GM13977 (cell line): ENCODE measurements around the gene ADCY10.

Source experiments
- DNase-seq: peaks from one replicate; pipeline ENCODE4 v3.0.0; 2012; ENCODE audit warnings: low spot score
- in situ Hi-C: fragments of 300-500 bp; cut with MboI; formaldehyde crosslinking; loops from one replicate; pipeline ENCODE4 v1.12.0; 2022; ENCODE audit warnings: low sequenced_read_pairs, low pct_unique_long_range_greater_than_20kb, mixed read lengths, inconsistent platforms; ENCODE audit not compliant: unreplicated experiment
- TF ChIP-seq, protein P1 (sequence below): IDR thresholded peaks from 2 replicates; pipeline ENCODE4 v1.5.1; 2012; ENCODE audit warnings: mild to moderate bottlenecking, control low read depth; ENCODE audit not compliant: insufficient read depth; ENCODE audit errors: extremely low read depth, missing control alignments

Gene ADCY10

DNA sequence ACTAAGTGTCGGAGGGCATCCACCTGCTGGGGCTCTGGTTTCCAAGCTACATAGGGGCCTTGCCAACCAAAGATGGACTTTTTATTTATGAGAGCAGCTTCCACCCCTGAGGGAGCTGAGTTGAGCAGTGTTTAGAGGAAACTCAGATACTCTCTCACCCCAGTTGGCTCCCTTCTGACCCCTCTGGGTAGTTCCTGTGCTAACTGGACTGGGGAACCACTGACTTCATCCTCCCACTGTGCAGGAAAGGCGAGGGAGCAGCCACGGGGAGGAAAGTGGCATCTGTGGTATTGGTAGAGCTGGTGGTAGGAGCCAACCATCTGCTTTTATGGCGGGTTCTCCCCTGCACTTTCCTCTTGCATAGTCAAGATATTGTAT is 121.8 kb downstream of the ADCY10 start:
- DNase-seq = no peak
- TF ChIP-seq, protein P1, sequence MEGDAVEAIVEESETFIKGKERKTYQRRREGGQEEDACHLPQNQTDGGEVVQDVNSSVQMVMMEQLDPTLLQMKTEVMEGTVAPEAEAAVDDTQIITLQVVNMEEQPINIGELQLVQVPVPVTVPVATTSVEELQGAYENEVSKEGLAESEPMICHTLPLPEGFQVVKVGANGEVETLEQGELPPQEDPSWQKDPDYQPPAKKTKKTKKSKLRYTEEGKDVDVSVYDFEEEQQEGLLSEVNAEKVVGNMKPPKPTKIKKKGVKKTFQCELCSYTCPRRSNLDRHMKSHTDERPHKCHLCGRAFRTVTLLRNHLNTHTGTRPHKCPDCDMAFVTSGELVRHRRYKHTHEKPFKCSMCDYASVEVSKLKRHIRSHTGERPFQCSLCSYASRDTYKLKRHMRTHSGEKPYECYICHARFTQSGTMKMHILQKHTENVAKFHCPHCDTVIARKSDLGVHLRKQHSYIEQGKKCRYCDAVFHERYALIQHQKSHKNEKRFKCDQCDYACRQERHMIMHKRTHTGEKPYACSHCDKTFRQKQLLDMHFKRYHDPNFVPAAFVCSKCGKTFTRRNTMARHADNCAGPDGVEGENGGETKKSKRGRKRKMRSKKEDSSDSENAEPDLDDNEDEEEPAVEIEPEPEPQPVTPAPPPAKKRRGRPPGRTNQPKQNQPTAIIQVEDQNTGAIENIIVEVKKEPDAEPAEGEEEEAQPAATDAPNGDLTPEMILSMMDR = no peak
- in situ Hi-C loops = no loop called here

DNA sequence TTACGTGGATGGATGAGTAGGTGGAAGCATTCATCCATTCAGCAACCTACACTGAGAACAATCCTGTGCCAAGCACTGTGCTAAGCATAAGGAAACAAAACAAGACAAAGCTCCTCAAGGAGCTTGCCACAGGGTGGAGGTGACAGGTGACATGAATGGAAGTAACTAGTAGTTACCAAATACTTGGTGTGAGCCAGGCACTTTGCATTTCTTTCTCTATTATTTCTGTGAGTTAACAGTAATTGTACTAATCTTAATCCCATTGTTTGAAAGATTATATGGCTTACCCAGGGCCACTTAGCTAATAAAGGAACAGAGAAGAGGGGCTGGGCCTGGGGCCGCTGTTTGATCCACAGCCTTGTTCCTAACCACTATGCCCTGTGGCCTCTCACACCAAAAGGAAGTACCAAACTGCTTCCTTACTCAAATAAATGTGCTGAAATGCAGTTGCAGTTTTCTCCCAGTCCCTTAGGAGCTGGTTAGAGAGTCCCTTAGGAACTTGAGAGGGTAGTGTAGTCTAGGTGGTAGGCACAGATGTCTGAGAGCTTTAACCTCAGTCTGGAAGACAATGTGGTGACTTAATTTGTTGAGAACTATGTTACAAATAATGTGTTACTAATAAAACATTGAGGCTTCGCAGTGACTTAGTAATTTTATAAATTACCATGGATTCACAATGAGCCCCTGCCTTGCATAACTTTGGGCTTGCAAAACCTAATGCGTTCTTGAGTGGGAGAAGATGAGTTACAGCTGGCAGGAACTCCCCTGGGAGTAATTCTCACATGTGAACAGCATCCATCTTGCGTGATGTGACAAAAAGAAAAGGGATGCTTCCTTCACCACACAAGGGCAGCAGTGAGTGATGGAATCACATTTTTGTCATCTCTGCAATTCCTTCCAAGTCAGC is 122.4 kb downstream of the ADCY10 start:
- TF ChIP-seq, protein P1 = no peak
- DNase-seq = no peak
- in situ Hi-C loops = no loop called here

DNA sequence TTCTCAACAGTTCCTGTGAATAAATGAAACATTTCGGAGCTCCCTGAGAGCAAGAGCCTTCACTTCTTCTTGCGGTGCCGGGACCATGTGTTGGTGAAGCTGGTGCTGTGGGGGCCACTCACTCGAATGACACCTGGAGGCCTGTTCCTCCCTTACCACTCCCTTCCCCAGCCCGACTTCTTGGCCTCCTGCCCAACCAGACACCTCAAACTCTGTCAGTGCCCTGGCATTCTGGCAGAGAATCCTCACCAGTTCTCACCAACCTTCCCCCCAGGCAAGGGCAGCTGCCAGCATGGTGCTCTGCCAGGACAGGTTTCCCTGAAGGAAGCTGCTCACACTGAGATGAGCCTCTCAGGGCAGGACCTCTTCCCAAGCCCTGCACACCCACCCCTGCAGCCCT is 123.8 kb downstream of the ADCY10 start:
- in situ Hi-C loops = no loop called here
- TF ChIP-seq, protein P1 = no peak
- no peak for DNase-seq

DNA sequence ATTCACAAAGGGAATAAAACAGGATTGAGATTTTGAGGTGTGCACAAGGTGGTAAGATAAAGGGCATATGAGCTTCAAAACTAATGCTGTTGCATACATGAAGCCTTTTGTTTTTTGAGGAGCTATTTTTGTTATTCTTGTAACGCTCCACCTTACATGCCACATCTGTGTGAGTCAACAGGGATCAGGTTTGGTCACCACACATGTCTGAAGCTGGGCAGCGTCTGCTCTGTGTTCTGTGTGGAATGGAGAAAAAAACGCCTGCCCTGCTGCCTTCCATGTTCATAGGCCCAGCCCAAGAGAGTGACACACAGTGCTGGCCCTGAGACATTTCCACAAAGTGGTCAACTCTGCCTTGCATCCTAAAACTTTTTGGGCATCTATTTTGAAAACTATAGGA is 124.4 kb downstream of the ADCY10 start:
- in situ Hi-C loops = loop anchor here (10.0 kb wide), 1 partner anchor 65 kb away; the partner anchor contains the start of gene MPZL1
- TF ChIP-seq, protein P1 = no peak

DNA sequence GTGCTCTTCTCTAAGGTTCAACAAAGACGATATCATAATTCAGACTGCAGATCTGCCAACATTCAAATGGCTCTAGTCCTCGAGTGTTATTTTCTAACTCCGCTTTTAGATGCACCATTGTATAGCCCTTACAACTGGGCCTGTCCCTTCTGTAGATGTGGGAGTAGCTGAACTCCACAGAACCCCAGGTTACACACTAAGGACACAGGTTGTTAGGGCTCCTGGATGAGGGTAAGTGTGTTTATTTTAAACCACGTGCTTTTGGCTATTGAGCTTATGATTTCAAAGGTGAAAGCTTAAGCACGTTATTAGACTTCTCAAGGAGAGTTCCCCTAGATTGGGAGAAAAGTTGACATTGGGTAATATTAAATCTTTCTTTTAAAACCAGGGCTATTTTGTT is 127.4 kb downstream of the ADCY10 start:
- no peak for DNase-seq
- in situ Hi-C loops = loop anchor here (10.0 kb wide), 1 partner anchor 62 kb away; the partner anchor contains the start of gene MPZL1
- TF ChIP-seq, protein P1 = no peak

More for the DNA sequence above, 124.4 kb downstream of the ADCY10 start:
- no peak for DNase-seq

DNA sequence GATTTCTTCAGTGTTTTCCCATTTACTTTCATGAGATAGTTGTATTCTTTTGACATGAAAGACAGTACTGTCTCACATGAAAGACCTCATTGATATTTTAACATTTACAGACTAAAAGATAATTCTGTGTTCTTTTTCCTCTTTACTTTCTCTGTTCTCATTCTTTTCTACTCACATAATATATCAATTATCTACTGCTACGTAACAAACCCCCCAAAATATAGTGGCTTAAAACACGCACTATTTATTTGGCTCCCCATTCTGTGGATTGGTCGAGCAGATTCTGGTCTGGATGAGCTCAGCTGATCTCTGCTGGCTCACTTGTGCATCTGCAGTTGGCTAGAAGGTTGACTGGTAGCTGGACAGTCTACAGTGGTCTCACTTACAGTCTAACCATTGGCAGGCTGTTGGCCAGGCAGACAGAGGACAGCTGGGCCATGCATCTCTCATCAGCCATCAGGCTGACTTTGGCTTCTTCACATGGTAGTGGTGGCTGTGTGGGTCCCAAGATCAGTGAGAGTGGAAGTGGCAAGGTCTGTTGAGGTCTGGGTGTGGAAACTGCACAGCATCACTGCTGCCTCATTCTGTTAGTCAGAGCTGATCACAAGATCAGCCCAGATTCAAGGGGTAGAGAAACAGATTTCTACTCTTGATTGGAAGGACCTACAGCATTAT is 128.9 kb downstream of the ADCY10 start:
- in situ Hi-C loops = loop anchor here (10.0 kb wide), 1 partner anchor 60 kb away; the partner anchor contains the start of gene MPZL1
- TF ChIP-seq, protein P1 = no peak
- DNase-seq = no peak
